MCF 10A (cell line): ENCODE measurements around the gene GAPVD1. TPM values are rescaled to one million over a fixed set of nuclear protein-coding genes. Genes with fewer than 3 reads are reported as not detected.

Source experiments
- BruUV-seq: library from RNA; stranded (reverse); fragments of 400-500 nt; replicated peaks from 2 replicates; lab custom pipeline; 2021; lab: Mats Ljungman, UMichigan
- CTCF ChIA-PET: fragments of 300-600 bp; sonication (Branson Sonifier 250); formaldehyde crosslinking; extraction: SDS; loops from one replicate; lab custom pipeline; 2021; ENCODE audit warnings: antibody characterized with exemption, inconsistent platforms; lab: Yijun Ruan, JAX
- POLR2A ChIA-PET: fragments of 300-600, 350-650 bp; sonication (Branson Sonifier 250); formaldehyde crosslinking; extraction: SDS; loops from one replicate; lab custom pipeline; 2020; ENCODE audit warnings: antibody characterized with exemption, inconsistent platforms; lab: Yijun Ruan, JAX
- DNase-seq: peaks from one replicate; pipeline ENCODE4 v3.0.0-alpha.2; 2018; ENCODE audit not compliant: unreplicated experiment
- H3K27ac Mint-ChIP-seq: one replicate; pipeline ENCODE4 v1.8.0; 2022; ENCODE audit warnings: mild to moderate bottlenecking, low read depth, mixed read lengths; ENCODE audit not compliant: unreplicated experiment
- H3K27me3 Mint-ChIP-seq: one replicate; pipeline ENCODE4 v1.8.0; 2022; ENCODE audit warnings: mixed read lengths; ENCODE audit not compliant: insufficient read depth, unreplicated experiment
- H3K36me3 Mint-ChIP-seq: one replicate; pipeline ENCODE4 v1.8.0; 2022; ENCODE audit warnings: mild to moderate bottlenecking, moderate library complexity, mixed read lengths; ENCODE audit not compliant: insufficient read depth, unreplicated experiment
- H3K4me1 Mint-ChIP-seq: one replicate; pipeline ENCODE4 v1.8.0; 2022; ENCODE audit warnings: mixed read lengths; ENCODE audit not compliant: insufficient read depth, unreplicated experiment
- H3K4me3 Mint-ChIP-seq: one replicate; pipeline ENCODE4 v1.8.0; 2022; ENCODE audit warnings: mild to moderate bottlenecking, moderate library complexity, mixed read lengths; ENCODE audit not compliant: unreplicated experiment
- H3K9me3 Mint-ChIP-seq: one replicate; pipeline ENCODE4 v1.8.0; 2022; ENCODE audit warnings: mixed read lengths; ENCODE audit not compliant: unreplicated experiment
- intact Hi-C: fragments of 100-400 bp; cut with micrococcal nuclease; formaldehyde crosslinking; loops from 2 replicates; pipeline ENCODE4 v1.14.1; 2022
- total RNA-seq: library from RNA; stranded (reverse); gene quantifications from 2 replicates; pipeline ENCODE4 v1.2.3, GENCODE V29; 2022
- TF ChIP-seq, protein P1 (sequence below): fragments of 200-600 bp; IDR thresholded peaks from one replicate; pipeline ENCODE4 v1.8.0; 2022; ENCODE audit warnings: antibody characterized with exemption, mild to moderate bottlenecking; ENCODE audit not compliant: unreplicated experiment

The GAPVD1 gene
- total RNA-seq, 1 experiment from 2014 or later, result 46.2 TPM

DNA sequence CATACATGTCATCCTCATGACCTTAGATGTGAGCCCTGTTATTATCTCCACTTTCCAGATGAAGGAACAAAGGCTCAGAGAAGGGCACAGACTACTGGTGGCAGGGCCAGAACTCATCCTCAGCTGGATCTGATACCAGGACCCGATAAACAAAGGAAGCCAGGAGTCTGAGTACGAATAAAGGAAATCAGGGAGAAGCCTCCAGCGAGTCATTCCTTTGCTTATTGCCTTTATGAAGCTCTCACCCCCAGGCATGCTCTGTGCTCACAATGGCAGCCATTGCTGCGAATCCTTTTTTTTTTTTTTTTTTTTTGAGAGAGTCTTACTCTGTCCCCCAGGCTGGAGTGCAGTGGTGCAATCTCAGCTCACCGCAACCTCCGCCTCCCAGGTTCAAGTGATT is 130.1 kb downstream of the GAPVD1 start:
- no peak overlapping the region for H3K27ac Mint-ChIP-seq
- H3K9me3 Mint-ChIP-seq, result no peaks in the 10 kb centered on the region
- intact Hi-C loops, result no loop called here
- DNase-seq, result no peak
- H3K4me1 Mint-ChIP-seq, result no peaks in the 10 kb centered on the region
- no peak overlapping the region for H3K4me3 Mint-ChIP-seq
- ChIA-PET POLR2A (no interaction called here), CTCF (no interaction called here)
- no peaks in the 10 kb centered on the region for H3K36me3 Mint-ChIP-seq
- H3K27me3 Mint-ChIP-seq, result no peaks in the 10 kb centered on the region
- no TSS peak for BruUV-seq
- TF ChIP-seq, protein P1, sequence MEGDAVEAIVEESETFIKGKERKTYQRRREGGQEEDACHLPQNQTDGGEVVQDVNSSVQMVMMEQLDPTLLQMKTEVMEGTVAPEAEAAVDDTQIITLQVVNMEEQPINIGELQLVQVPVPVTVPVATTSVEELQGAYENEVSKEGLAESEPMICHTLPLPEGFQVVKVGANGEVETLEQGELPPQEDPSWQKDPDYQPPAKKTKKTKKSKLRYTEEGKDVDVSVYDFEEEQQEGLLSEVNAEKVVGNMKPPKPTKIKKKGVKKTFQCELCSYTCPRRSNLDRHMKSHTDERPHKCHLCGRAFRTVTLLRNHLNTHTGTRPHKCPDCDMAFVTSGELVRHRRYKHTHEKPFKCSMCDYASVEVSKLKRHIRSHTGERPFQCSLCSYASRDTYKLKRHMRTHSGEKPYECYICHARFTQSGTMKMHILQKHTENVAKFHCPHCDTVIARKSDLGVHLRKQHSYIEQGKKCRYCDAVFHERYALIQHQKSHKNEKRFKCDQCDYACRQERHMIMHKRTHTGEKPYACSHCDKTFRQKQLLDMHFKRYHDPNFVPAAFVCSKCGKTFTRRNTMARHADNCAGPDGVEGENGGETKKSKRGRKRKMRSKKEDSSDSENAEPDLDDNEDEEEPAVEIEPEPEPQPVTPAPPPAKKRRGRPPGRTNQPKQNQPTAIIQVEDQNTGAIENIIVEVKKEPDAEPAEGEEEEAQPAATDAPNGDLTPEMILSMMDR, result no peak

DNA sequence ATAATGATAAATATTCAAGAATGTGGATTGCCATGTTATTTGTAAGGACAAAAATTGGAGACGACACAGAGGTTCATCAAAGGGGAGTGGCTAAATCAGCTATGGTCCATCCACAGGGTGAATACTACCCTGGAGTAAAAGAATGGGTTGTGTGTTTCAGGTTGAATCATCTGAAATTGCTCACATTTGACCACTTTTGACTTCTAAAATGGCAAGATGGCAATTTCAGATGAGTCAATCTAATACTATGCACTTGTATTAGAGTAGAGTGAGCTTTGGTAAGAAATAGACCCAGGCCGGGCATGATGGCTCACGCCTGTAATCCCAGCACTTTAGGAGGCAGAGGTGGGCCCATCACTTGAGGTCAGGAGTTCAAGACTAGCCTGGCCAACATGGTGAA is 131.8 kb downstream of the GAPVD1 start:
- BruUV-seq, result no TSS peak
- H3K4me3 Mint-ChIP-seq, result no peak overlapping the region
- H3K27me3 Mint-ChIP-seq, result no peaks in the 10 kb centered on the region
- H3K36me3 Mint-ChIP-seq, result no peaks in the 10 kb centered on the region
- ChIA-PET POLR2A (interaction anchor here (0.7 kb wide), 1 partner anchor 9 kb away, joined by 3 read pairs; no protein-coding TSS in a partner anchor), CTCF (no interaction called here)
- TF ChIP-seq, protein P1, result no peak
- intact Hi-C loops, result no loop called here
- no peaks in the 10 kb centered on the region for H3K9me3 Mint-ChIP-seq
- no peak for DNase-seq
- no peak overlapping the region for H3K27ac Mint-ChIP-seq
- H3K4me1 Mint-ChIP-seq, result no peaks in the 10 kb centered on the region

DNA sequence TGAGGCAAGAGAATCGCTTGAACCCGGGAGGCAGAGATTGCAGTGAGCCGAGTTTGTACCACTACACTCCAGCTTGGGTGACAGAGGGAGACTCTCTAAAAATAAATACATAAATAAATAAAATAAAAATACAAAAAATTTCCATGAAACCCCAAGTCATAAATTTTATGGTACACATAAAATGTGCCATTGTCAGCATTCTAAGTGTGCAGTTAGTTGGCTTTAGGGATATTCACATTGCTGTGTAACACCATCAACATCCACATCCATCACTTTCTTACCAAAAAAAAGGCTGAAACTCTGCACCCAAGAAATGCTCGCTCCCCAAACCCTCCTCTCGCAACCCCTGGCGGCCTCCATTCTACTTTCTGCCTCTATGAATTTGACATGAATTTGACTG is 135.2 kb downstream of the GAPVD1 start:
- Mint-ChIP-seq H3K4me1 (no peaks in the 10 kb centered on the region), H3K27ac (no peak overlapping the region), H3K9me3 (no peaks in the 10 kb centered on the region), H3K4me3 (no peak overlapping the region), H3K27me3 (no peaks in the 10 kb centered on the region), H3K36me3 (peaks cover 6% of the 10 kb centered on the region)
- ChIA-PET CTCF (interaction anchor here (0.8 kb wide), 1 partner anchor 11 kb away, joined by 3 read pairs; no protein-coding TSS in a partner anchor), POLR2A (no interaction called here)
- intact Hi-C loops, result no loop called here
- TF ChIP-seq, protein P1, result no peak
- DNase-seq, result no peak
- BruUV-seq, result no TSS peak

DNA sequence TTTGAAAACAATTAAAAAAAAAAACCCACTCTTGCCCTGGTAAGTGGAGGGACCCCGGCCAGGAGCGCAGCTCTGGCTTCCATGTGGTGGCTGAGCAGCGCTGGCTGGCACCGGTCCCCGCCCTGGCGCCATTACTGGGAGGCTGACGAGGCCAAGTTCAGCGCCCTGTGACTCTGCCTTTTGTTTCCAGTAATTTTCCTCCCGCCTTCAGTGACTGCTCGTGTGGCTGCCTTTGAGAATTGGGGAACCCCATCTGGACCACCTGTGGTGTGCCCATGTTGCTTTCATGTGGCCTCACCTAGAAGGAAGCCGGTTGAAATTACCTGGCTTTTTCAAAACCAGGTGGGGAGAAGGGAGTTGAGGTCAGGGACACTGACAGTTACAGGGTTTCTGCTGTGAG is 136.1 kb downstream of the GAPVD1 start:
- no peak overlapping the region for H3K4me3 Mint-ChIP-seq
- no peaks in the 10 kb centered on the region for H3K27me3 Mint-ChIP-seq
- H3K36me3 Mint-ChIP-seq, result peaks cover 6% of the 10 kb centered on the region
- no peaks in the 10 kb centered on the region for H3K4me1 Mint-ChIP-seq
- TF ChIP-seq, protein P1, result no peak
- BruUV-seq, result no TSS peak
- POLR2A ChIA-PET, result no interaction called here
- CTCF ChIA-PET, result no interaction called here
- intact Hi-C loops, result no loop called here
- H3K9me3 Mint-ChIP-seq, result no peaks in the 10 kb centered on the region
- DNase-seq, result no peak
- H3K27ac Mint-ChIP-seq, result no peak overlapping the region
